NCI-H1105 treated with DMSO at 0.1 percent for 48 hours (cell line): ENCODE data around the gene NRAP.

Experiments
- DNase-seq: peaks from one replicate; lab custom pipeline; 2025; lab: John Stamatoyannopoulos, UW

Gene NRAP

DNA sequence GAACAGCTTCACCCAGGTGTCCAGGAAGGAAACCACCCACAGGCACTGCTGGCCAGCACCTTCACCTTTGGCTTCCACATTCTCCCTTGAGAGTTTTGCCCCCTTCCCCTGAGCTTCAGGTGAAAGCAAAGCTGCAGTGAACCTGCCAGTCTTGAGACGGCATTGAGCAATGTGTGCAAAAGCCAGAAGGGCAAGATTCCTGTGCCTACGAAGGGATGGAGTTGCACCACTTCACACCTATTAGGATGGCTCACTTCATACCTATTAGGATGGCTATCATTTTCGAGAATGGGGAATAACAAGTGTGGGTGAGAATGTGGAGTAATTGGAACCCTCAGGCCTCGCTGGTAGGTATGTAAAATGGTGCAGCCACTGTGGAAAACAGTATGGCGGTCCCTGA lies 103.8 kb downstream of the NRAP start:
- no peak for DNase-seq

- DNase-seq = no peak
These were observed 105.9 kb downstream of the NRAP start for GRCh38 chr10:113557903-113558321.

- peak; percentile 12 for DNase-seq
These were observed 106.4 kb downstream of the NRAP start for GRCh38 chr10:113557424-113557862.

- no peak for DNase-seq
These were observed 108.1 kb downstream of the NRAP start for GRCh38 chr10:113555751-113556150.

DNA sequence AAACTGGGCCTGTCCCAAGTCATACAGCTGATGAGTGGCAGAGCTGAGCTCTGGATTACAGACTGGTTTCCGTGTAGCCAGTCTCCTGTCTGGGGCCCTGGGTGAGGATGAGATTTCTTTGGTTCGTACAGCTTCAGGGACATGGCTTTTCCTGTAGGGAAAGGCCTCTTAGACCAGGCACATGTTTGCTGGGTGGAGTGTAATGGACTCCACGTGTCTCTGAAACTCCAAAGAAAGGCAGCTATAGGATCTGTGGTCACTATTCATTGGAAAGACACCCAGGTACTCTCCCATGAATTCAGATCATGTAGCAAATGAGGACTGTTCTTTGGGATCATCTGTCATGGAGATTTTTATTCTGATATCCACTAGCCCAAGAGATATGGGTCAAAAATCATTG lies 108.6 kb downstream of the NRAP start:
- DNase-seq = no peak

- DNase-seq = no peak
These were observed 109.6 kb downstream of the NRAP start for GRCh38 chr10:113554214-113554613.

DNA sequence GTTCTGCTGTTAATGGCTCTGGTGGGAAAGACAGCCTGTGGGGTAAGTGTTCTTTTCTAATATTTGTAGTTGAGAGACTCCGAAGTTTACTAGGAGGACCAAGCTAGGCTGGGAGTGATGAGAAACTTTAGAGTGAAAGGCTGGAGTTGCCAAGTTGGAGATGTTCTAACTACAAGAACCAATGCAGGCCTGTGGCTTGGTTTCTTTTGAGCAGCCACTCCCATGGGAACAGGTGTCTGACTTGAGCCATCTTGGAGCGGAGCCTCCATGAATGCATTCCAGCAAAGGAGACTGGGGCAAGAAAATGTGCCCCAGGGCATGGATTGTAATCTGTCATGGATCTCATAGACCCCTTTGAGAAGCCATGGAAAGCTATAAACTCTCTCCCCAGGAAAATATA lies 110.7 kb downstream of the NRAP start:
- DNase-seq = no peak

- DNase-seq = no peak
These were observed 111.1 kb downstream of the NRAP start, which contains the start of gene HABP2 for GRCh38 chr10:113552701-113553100. Gene HABP2, plus strand, starts transcription at chr10:113553053. Its CDS starts 69 bp downstream, at chr10:113553122.

- peak; percentile 55 for DNase-seq
These were observed 111.8 kb downstream of the NRAP start for GRCh38 chr10:113552014-113552413.

- DNase-seq = no peak
These were observed 113.5 kb downstream of the NRAP start for GRCh38 chr10:113550365-113550764.

GRCh38 chr10:113549856-113550255 lies 114.0 kb downstream of the NRAP start:
- no peak for DNase-seq

- no peak for DNase-seq
These were observed 116.4 kb downstream of the NRAP start for GRCh38 chr10:113547426-113547825.

- DNase-seq = no peak
These were observed 119.4 kb downstream of the NRAP start for GRCh38 chr10:113544392-113544791.

- DNase-seq = no peak
These were observed 120.5 kb downstream of the NRAP start for GRCh38 chr10:113543107-113543955.

- DNase-seq = no peak
These were observed 122.3 kb downstream of the NRAP start for GRCh38 chr10:113541549-113541927.

- no peak for DNase-seq
These were observed 122.8 kb downstream of the NRAP start for GRCh38 chr10:113540845-113541548.

GRCh38 chr10:113539789-113540188 lies 124.1 kb downstream of the NRAP start:
- no peak for DNase-seq
